NCI-H2227 treated with DMSO at 0.1 percent for 48 hours (cell line): ENCODE measurements around the gene ASB15.
A peak's percentile ranks its signal among the peaks of the same experiment; 100 is the strongest.

Source experiments
- DNase-seq: peaks from one replicate; lab custom pipeline; 2025; lab: John Stamatoyannopoulos, UW

The ASB15 gene

GRCh38 chr7:123635551-123636359, 34.1 kb downstream of the ASB15 start:
- DNase-seq, result peak; percentile 29

- no peak for DNase-seq
Observed at GRCh38 chr7:123637203-123637602, 35.6 kb downstream of the ASB15 start.

- no peak for DNase-seq
Observed at GRCh38 chr7:123637878-123638277, 36.3 kb downstream of the ASB15 start.

- DNase-seq, result no peak
Observed at GRCh38 chr7:123639631-123640030, 38.0 kb downstream of the ASB15 start.

- no peak for DNase-seq
Observed at GRCh38 chr7:123640583-123640982, 39.0 kb downstream of the ASB15 start.

GRCh38 chr7:123641901-123642300, 40.3 kb downstream of the ASB15 start:
- DNase-seq, result no peak

- DNase-seq, result peak; percentile 73
Observed at GRCh38 chr7:123643495-123644441, 42.1 kb downstream of the ASB15 start.

- no peak for DNase-seq
Observed at GRCh38 chr7:123645516-123645915, 43.9 kb downstream of the ASB15 start.

- no peak for DNase-seq
Observed at GRCh38 chr7:123647106-123647730, 45.6 kb downstream of the ASB15 start.

- DNase-seq, result no peak
Observed at GRCh38 chr7:123649964-123650363, 48.3 kb downstream of the ASB15 start.

GRCh38 chr7:123650595-123650994, 49.0 kb downstream of the ASB15 start:
- no peak for DNase-seq

GRCh38 chr7:123652406-123652805, 50.8 kb downstream of the ASB15 start:
- DNase-seq, result no peak

- no peak for DNase-seq
Observed at GRCh38 chr7:123653162-123653561, 51.5 kb downstream of the ASB15 start.

GRCh38 chr7:123655614-123656013, 54.0 kb downstream of the ASB15 start, which contains the start of gene LMOD2:
LMOD2 (plus strand) TSS chr7:123655866; CDS start chr7:123655964, 98 bp downstream.
- DNase-seq, result no peak

GRCh38 chr7:123656544-123657303, 55.1 kb downstream of the ASB15 start:
- DNase-seq, result no peak

GRCh38 chr7:123657304-123657685, 55.7 kb downstream of the ASB15 start:
- DNase-seq, result no peak

- no peak for DNase-seq
Observed at GRCh38 chr7:123658023-123658422, 56.4 kb downstream of the ASB15 start.

GRCh38 chr7:123660514-123661354, 59.1 kb downstream of the ASB15 start:
- no peak for DNase-seq

GRCh38 chr7:123661765-123662164, 60.1 kb downstream of the ASB15 start:
- DNase-seq, result no peak

- no peak for DNase-seq
Observed at GRCh38 chr7:123662293-123662692, 60.7 kb downstream of the ASB15 start.

- no peak for DNase-seq
Observed at GRCh38 chr7:123662755-123663154, 61.1 kb downstream of the ASB15 start.
